Endometrium (tissue), 2 donors: ENCODE results near the gene YIF1A.
"Not testable (repeated sequence)": the region's sequence is repeated elsewhere in the genome, so short reads cannot be mapped to it uniquely, and the experiment has no call there.

Experiments
- FAIRE-seq: peaks from 2 replicates; lab custom pipeline; 2012; peaks lifted over from hg19 to GRCh38; lab: Jason Lieb, UNC
- donor health status: control.
- donor health status: control.

The YIF1A gene

DNA sequence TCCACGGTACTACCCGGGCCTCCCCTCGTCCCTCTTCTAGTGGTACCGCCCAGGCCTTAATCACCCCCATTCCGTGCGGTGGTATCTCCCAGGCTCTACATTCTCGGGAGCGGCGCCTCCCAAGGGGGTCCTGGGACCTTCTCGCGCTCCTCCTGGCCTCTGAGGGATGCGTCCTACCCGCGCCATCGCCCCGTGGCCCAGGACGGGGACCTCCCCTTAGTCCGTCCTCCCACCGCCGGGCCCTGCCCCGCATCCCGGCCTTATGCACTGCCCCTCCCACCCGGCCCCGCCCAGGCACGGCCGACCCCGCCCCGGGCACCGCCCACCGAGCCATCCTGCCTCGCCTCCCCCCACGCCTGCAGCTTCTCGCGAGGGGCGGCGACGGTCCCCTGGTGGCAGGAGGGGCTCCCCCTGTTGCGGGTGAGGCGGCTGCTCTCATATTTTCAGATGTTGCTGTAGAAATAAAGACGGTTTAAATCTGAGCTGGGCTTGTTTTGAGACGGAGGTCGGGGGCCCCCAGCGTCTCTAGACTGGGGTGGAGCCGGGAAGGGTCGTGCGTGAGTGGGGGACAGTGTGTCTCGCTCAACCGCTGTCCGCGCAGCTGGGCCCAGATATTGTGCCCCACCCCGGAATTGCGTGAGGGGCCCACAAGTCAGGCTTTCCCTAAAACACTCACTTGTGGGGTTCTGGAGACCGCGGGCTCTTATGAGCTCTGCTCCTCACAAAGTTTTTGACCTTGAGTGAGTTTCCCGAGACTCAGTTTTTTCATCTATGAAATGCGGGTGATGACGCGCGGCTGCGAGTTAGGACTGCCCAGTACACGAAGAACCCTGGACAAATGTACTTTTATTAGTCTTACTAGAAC is 21.3 kb downstream of the YIF1A start:
- no peak for FAIRE-seq

DNA sequence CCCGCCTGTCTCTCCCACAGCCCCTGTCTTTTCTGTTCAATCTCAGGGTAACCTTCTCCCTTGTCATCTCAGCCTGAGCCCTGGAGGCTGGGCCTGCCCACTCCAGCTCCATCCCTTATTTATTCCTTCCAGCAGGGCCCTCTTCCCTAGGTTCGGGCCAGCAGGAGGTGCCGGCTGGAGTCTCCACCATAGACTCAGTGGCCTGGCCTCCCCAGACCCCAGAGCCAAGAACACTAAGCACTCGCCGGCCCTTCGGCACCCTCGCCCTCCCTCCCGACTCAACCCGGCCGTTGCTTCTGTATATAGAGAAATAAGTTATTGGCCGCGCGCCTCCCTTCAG is 21.9 kb downstream of the YIF1A start:
- no peak for FAIRE-seq

DNA sequence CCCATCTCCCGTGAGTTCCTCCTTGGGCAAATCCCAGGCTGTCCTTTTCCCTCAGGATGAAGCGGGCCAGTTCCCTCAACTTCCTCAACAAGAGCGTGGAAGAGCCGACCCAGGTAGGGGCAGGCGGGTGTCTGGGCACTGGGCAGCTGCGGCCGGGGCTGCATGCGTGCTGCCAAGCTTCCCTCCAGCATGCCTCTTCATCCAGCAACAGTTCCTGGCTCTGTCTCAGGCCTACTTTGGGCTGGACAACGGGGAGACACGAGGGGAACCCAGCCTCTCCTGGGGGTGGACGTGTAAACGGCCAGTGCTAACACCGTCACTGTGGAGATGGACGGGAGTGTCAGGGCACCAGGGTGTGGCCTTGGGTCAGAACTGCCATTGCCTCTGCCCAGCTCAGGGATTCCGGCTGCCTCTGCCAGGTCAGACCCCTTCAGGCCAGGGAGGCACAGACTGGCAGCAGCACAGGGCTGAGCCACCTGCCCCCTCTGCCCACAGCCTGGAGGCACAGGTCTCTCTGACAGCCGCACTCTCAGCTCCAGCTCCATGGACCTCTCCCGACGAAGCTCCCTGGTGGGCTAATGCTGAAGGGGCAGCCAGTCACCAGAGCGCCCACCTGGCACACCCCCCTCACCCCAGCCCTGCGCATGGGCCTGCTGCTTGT is 22.4 kb downstream of the YIF1A start:
- no peak for FAIRE-seq

DNA sequence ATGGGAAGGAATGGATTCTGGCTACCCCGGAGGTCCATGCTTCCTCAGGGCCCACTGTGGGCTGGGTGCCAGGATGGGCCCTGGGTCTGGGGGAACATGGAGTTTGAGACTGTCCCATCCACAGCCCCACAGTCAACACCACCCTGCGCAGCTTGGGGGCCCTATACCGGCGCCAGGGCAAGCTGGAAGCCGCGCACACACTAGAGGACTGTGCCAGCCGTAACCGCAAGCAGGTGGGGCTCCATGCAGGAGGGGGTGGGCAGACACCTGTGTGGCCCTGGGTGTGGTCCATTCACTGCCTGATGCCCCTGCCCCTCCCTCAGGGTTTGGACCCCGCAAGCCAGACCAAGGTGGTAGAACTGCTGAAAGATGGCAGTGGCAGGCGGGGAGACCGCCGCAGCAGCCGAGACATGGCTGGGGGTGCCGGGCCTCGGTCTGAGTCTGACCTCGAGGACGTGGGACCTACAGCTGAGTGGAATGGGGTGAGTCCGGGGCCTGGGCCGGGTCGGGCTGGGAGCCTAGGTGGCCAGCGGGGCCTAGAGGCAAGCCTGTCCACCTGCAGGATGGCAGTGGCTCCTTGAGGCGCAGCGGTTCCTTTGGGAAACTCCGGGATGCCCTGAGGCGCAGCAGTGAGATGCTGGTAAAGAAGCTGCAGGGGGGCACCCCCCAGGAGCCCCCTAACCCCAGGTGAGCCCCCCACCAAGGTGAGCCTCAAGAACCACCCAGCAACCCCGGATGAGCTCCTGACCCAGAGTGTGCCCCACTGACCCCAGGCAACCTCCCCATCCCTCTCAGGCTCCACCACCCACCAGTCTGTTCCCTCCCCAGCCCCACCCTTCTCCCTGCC is 23.2 kb downstream of the YIF1A start:
- FAIRE-seq, result no peak

DNA sequence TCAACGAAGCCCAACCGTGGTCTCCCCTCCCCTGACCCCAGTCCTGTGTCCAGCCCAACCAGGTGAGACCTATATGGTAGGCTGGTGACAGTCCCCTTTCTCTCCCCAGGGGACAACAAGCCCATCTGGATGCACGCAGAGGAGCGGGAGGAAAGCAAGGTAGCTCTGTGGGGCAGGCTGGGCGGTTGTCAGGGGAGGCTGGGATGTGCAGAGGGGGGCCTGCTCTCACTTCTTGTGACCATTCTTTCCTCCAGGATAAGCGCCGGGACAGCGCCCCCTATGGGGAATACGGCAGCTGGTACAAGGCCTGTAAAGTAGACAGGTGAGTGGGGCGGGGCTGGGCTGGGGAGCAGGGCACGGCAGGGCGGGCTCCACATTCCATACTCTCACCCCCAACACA is 24.0 kb downstream of the YIF1A start:
- no peak for FAIRE-seq

DNA sequence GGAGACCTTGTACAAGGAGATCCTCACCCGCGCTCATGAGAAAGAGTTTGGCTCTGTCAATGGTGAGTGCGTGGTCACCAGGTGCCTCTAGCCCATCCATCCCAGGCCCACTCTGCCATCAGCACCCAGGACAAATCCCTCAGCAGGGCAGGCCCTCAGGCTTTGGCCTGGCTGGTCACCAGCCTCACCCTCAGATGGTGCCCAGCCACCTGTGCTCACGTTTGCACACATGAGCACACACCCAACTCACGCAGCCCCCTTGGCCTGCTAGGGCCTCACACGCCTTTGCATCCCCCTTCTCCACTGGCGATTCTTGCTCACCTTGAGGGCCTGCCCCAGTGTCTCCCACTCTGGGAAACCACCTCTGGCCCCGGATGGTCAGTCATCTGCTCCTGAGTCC is 24.6 kb downstream of the YIF1A start:
- FAIRE-seq, result no peak

DNA sequence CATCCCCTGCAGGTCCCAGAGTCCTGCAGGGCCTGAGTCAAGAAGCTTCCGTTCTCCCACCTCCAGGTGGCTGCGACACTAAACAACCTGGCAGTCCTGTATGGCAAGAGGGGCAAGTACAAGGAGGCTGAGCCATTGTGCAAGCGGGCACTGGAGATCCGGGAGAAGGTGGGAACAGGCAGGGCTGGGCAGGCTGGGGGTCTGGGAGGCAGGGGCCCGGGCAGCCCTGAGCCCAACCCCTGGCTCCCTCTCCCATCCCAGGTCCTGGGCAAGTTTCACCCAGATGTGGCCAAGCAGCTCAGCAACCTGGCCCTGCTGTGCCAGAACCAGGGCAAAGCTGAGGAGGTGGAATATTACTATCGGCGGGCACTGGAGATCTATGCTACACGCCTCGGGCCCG is 25.2 kb downstream of the YIF1A start:
- FAIRE-seq, result no peak

DNA sequence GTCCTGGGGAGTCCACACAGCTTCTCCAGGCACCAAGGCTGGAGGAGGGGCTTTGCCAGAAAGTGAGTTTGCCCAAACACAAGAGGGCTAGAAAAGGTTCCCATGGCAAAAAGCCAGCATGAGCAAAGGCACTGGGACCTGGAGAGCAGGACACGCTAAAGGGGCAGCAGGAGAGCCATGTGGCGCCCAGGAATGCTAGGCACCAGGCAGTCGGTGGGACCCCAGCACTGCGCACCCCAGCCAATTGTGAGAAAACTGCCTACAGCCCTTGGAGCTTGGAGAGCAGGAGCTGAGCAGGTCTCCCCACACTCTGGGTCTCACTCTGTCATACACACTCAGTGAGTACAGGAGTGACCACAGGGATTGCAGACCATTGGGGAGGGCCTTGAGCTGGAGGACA is 25.7 kb downstream of the YIF1A start:
- FAIRE-seq, result no peak

DNA sequence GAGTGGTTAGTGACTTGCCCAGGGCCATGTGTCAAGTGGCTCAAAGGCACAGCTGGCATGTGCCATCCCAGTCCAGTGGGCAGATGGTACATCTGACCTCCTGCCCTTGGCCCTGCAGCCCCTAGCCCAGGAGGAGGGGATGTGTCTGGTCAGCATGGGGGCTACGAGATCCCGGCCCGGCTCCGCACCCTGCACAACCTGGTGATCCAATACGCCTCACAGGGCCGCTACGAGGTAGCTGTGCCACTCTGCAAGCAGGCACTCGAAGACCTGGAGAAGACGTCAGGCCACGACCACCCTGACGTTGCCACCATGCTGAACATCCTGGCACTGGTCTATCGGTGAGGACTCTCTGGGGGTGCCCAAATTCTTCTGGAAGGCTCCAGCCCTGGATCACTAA is 26.2 kb downstream of the YIF1A start:
- no peak for FAIRE-seq

DNA sequence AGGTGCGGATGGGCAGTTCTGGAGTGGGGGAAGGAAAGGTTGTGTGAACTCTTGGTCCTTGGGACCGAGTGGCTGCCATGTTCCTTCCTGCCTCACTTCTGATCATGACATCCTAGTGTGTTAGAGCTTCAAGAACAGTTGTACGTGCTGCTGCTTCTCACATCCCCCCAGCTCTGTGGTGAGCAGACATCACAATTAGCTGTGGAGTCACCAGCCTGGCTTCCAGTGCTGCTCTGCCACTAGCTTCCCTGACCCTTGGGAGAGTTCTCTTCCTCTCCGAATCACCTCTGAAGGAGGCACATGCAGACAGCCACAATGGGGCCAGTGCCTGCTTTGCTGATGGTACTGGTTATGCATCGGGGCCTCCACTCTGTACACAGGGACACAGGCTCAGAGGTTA is 26.8 kb downstream of the YIF1A start:
- no peak for FAIRE-seq

DNA sequence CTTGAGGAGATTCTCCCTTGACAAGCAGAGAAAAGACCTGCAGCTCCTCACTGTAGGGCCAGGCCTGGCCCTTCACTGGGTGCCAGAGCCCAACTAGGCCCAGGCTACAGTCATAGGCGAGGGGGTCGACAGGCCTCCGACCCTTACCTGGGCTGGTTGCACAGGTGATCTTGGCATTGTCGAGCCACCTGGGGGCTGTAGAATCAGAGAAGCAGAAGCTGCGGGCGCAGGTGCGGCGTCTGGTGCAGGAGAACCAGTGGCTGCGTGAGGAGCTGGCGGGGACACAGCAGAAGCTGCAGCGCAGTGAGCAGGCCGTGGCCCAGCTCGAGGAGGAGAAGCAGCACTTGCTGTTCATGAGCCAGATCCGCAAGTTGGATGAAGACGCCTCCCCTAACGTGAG is 27.4 kb downstream of the YIF1A start:
- no peak for FAIRE-seq

DNA sequence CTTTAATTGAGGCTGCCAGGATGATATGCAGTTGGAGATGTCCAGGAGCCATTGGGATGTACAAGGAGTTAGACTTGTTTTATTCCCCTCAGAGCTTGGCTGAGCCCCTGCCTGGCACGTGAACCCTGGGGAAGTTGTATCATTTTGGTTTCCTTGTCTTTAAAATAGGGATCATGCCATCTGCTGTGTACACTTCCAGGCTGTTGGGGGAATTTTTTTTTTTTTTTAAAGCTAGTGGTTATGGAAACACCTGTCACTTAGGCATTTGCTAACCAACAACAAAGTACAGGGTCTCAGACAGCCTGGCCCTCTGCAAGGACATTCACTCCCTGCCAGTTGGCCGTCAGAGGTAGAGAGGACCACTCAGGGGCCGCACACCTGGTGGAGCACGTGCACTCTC is 29.0 kb downstream of the YIF1A start:
- FAIRE-seq, result no peak

DNA sequence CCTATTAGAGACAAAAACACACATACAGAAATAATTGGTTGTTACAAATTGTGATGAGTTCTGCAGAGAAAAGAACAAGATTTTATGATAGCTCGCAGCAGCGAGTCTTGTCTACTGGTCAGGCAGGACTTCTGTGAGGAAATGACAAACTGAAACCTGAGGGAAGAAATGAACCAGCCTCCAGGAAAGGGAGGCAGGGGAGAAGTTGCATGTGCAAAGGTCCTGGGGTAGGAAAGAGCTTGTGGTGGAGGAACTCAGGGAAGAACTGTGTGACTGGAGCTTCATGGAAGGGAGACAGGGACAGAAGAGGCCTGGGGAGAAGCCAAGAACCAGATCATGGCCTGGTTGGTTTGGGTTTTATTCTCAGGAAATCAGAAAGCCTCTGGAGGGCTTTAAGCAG is 29.7 kb downstream of the YIF1A start:
- no peak for FAIRE-seq

DNA sequence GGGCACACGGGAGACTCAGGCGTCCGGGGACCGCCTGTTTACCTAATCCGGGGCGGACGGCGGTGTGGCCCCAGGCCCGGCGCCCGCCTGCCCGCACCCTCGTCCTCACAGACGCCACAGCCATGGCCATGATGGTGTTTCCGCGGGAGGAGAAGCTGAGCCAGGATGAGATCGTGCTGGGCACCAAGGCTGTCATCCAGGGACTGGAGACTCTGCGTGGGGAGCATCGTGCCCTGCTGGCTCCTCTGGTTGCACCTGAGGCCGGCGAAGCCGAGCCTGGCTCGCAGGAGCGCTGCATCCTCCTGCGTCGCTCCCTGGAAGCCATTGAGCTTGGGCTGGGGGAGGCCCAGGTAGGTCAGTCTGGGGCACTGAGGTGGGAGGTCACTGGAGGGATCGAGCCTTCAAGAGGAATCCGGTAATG is 30.5 kb downstream of the YIF1A start:
- FAIRE-seq, result no peak

DNA sequence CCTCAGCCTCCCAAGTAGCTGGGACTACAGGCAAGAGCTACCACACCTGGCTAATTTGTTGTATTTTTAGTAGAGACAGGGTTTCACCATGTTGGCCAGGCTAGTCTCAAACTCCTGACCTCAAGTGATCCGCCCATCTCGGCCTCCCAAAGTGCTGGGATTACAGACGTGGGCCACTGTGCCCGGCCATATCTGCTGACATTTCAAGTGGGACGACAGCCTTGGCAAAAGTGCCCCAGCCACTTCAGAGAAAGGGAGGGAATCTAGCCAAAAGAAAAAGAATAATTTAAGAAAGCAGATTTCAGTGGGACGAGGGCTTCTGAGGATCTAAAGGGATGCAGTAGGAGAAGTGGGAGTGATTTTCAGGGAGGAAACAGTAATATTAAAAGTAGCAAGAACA is 35.9 kb downstream of the YIF1A start:
- not testable (repeated sequence) for FAIRE-seq

DNA sequence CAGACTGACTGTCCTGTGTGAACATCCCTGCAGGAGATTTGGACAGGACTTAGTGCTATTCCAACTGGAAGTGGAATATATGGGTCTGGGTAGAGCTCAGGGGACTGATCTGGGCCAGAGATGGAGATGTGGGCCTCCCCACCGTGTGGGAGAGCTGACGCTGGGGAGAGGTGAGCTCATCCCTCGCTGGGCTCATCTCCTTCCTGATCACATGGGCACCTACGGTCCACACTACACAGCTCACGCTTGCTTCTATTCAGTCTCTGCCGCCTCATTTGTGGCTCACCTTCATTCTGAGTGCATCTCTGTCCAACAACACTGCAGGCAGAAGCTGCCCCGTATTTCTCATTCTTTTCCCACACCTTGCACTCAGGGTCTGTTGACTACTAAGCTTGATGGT is 37.1 kb downstream of the YIF1A start:
- FAIRE-seq, result no peak

DNA sequence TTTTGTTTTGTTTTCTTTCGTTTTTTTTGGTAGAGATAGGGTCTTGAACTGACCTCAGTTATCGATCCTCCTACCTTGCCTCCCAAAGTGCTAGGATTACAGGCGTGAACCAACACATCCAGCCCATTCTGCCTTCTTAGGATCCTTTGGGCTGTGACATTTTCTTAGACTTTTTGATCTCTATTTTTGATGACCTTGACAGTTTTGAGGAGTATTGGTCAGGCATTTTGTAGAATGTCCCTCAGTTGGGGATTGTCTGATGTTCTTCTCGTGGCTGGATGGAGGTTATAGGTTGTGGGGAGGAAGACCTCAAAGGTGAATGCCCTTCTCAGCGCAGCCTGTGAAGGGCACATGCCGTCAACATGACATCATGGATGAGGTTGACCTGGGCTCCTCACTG is 40.0 kb downstream of the YIF1A start:
- no peak for FAIRE-seq

DNA sequence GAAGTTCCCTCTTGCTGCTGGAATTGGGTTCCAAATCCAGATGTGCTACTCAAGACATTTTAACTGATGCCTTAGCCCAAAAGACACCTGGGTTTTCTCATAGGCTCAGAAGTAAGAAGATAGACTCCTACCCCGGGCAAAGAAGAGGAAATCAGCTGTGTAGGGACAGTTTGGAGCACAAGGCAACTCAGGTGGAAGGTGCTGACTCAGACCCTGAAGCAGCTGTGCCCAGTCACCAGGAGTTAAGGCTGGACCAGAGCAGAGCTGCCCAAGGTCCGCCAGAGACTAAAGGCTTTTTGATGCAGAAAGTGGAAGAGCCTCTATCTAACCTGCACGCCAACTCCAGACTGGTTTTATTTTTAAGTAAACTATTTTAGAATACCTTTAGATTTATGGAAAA is 41.1 kb downstream of the YIF1A start:
- no peak for FAIRE-seq

DNA sequence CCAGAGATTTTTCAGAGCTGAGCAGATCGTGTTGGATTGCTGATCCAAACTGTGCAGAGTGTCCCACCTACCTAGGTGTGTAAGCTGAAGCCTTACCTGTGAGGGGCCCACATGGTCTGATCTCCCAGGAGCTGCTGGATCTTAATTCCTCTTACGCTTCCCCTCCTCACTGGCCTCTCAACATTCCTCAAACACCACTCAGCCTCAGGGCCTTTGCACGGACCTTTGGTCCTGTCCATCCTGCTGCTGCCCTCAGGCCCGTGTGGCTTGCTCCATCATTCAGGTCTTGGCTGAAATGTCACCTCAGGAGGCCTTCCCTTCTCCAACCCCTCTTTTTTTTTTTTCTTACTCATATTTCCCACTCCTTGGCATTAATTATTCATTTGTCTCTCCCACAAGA is 41.6 kb downstream of the YIF1A start:
- no peak for FAIRE-seq

DNA sequence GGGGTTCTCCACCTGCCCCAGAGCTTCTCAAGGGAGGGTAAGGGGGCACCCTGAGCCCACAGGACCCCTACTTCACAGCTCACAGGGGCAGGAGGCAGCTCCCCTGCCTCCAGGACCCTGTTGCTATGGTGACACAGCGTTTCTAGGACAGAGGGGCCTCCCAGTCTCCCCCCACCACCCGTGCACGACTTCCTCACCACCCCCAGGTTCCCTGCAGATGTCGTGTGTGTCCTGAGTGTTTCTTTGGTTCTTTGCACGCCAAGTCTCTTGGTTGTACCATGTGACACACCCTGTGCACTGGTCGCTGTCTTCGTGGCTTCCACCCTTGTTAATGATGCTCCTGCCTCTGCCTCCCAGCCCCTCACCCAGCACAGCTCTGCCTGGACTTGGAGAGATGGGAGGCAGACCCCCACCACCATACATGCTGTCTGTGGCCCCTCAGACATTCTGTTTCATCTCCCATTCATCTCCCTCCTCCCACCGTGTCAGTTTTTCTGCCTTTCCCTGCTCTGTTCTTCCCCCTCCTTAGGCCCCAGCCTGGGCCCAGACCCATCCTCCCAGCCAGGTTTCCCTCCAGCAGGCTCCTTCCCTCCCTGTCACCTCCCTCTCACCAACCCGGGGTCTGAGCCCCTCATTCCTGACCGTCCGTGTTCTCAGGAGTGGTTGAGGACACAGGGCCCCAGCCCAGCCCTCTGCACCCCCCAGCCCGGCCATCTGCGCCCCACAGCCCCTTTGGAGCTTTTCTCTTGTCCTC is 45.0 kb downstream of the YIF1A start:
- FAIRE-seq, result no peak

DNA sequence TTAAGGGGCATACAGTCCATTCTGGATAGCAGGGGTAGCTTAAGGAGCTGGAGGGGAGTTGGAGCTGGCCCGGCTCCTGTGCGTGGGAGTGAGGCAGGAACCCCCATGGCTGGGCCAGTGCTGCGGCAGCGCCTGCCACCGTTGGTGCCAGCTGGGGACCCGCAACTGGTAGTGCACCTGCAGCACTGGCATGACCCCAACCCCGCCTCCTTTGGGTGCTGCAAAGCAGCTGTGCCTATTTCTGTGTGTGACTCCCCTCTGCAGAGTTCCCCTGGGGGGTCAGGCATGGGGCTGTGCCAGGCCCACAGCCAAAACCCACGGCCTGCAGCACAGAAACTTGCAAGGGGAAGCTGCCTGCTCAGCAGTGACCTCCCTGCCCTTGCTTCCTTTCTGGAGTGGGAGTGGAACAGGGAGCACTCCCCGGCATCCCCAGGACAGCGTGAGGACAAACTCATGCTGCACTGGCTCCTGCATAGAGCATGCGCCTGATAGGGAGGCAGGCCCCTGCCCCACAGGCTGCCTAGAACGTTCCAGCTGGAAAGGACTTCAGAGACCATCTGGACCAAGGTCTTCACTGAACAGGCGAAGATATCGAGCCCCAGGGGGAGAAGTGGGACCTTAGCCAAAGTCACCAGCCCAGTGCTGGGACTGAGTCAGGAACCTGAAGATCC is 46.7 kb downstream of the YIF1A start:
- no peak for FAIRE-seq

DNA sequence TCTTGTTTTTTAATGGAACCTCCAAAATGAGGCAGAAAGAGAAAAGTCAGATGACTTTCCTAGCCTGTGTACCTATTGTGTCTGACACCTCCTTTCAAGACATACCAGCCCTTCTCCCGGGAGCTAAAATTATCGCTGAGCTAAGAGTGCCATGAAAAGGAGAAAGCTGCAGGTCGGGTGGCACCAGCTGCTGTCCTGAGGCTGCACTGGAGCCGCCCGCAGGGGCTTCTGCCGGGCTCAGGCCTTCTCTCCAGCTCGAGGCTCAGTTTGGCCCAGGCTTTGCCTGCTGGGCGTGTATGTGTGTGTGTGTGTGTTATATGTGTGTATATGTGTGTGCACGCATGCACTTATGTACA is 48.2 kb downstream of the YIF1A start:
- no peak for FAIRE-seq
